Measurements from ENCODE around the gene IGSF11.

DNA sequence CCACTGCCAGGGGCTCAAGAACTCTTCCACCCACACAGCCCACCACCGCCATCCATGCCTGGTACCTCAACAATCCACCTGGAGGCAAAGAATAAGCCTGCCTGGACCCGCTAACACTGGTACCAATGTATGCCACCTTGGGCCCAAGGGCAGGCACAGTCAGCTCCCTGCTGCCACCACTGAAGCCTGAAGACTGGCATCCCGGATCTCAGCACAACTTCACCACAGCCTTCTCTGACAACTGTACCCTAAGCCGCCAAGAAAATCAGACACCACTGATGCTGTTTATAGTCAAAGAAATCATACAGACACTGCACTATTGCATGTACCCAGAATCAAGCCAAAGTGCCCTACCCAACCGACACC is 56.3 kb downstream of the IGSF11 start:
- no peak for TF ChIP-seq POLR2A (IDR thresholded peaks at IDR 0.05; ENCODE audit: low read depth, low read length)
- TF ChIP-seq POLR2AphosphoS5 (IDR thresholded peaks at IDR 0.05; ENCODE audit: low read depth, low read length): no peak
